AG04450 (cell line): ENCODE results near the gene DYNLT2B. TPM values are rescaled to one million over a fixed set of nuclear protein-coding genes. Genes with fewer than 3 reads are reported as not detected.

Source experiments
- CTCF ChIA-PET: fragments of 300-600, 350-600 bp; formaldehyde crosslinking; extraction: SDS; loops from one replicate; lab custom pipeline; 2022; ENCODE audit warnings: antibody characterized with exemption, inconsistent platforms; lab: Charles Lee
- POLR2A ChIA-PET: fragments of 350-600 bp; formaldehyde crosslinking; extraction: SDS; loops from one replicate; lab custom pipeline; 2021; ENCODE audit warnings: antibody characterized with exemption, inconsistent platforms; lab: Yijun Ruan, JAX
- DNase-seq: peaks from one replicate; pipeline ENCODE4 v3.0.0-alpha.2; 2011; ENCODE audit warnings: low read depth, low spot score
- H3K27ac ChIP-seq: one replicate; pipeline ENCODE4 v1.5.1; 2012; ENCODE audit warnings: low read depth, low read length, control low read depth
- H3K27me3 ChIP-seq: one replicate; pipeline ENCODE4 v1.6.0; 2012; ENCODE audit warnings: low read length; ENCODE audit not compliant: control insufficient read depth, insufficient read depth
- H3K4me3 ChIP-seq: 2 replicates; pipeline ENCODE4 v1.5.1; 2011; ENCODE audit warnings: mild to moderate bottlenecking, low read depth, low read length, control low read depth
- H3K9me3 ChIP-seq: 2 replicates; pipeline ENCODE4 v1.5.1; 2012; ENCODE audit warnings: low read length; ENCODE audit not compliant: control insufficient read depth, insufficient read depth
- CTCF ChIP-seq: IDR thresholded peaks from 2 replicates; pipeline ENCODE4 v1.5.1; 2011; ENCODE audit warnings: low read depth, low read length, control low read depth, inconsistent platforms
- polyA plus RNA-seq: library from polyadenylated mRNA; depleted of rRNA; stranded (reverse); fragments of >200 nt; gene quantifications from 2 replicates; pipeline ENCODE4 v1.2.3, GENCODE V29; 2011

Gene DYNLT2B
- polyA plus RNA-seq, 1 experiment: 9.8 TPM

- no peak for DNase-seq
- Histone ChIP-seq H3K9me3 (no peaks in the 10 kb centered on the region; the same call in 1 of the 2 replicates), H3K27me3 (no peaks in the 10 kb centered on the region), H3K4me3 (no peak overlapping the region), H3K27ac (no peak overlapping the region)
- ChIA-PET CTCF (interaction anchor here (1.0 kb wide), 1 partner anchor 31 kb away, joined by 6 read pairs; no protein-coding TSS in a partner anchor), POLR2A (no interaction called here)
- TF ChIP-seq CTCF: no peak
Measured at GRCh38 chr3:196284396-196284795, 33.6 kb downstream of the DYNLT2B start.

GRCh38 chr3:196281962-196282361 lies 36.1 kb downstream of the DYNLT2B start:
- H3K27ac ChIP-seq: no peak overlapping the region
- no peak for TF ChIP-seq CTCF
- H3K9me3 ChIP-seq: no peaks in the 10 kb centered on the region
- H3K4me3 ChIP-seq: no peak overlapping the region
- ChIA-PET POLR2A (no interaction called here), CTCF (interaction anchor here (3.2 kb wide), 1 partner anchor 28 kb away, joined by 12 read pairs; no protein-coding TSS in a partner anchor)
- no peak for DNase-seq
- no peaks in the 10 kb centered on the region for H3K27me3 ChIP-seq

- POLR2A ChIA-PET: no interaction called here
- CTCF ChIA-PET: interaction anchor here (3.2 kb wide), 1 partner anchor 27 kb away, joined by 12 read pairs; no protein-coding TSS in a partner anchor
- H3K9me3 ChIP-seq: no peaks in the 10 kb centered on the region
Measured at GRCh38 chr3:196280689-196281440, 37.2 kb downstream of the DYNLT2B start.

GRCh38 chr3:196275126-196275525 lies 42.9 kb downstream of the DYNLT2B start:
- Histone ChIP-seq H3K9me3 (peaks cover 14% of the 10 kb centered on the region; the same call in 1 of the 2 replicates), H3K27ac (no peak overlapping the region), H3K4me3 (no peak overlapping the region), H3K27me3 (no peaks in the 10 kb centered on the region)
- ChIA-PET POLR2A (no interaction called here), CTCF (interaction anchor here (1.0 kb wide), 1 partner anchor 21 kb away, joined by 3 read pairs; no protein-coding TSS in a partner anchor)
- TF ChIP-seq CTCF: no peak
- DNase-seq: no peak

More at GRCh38 chr3:196280689-196281440, 37.2 kb downstream of the DYNLT2B start:
- no peak for TF ChIP-seq CTCF
- Histone ChIP-seq H3K27ac (no peak overlapping the region), H3K4me3 (no peak overlapping the region), H3K27me3 (no peaks in the 10 kb centered on the region)
- DNase-seq: no peak

GRCh38 chr3:196274585-196274984 lies 43.5 kb downstream of the DYNLT2B start:
- POLR2A ChIA-PET: no interaction called here
- H3K4me3 ChIP-seq: no peak overlapping the region
- CTCF ChIA-PET: interaction anchor here (1.0 kb wide), 1 partner anchor 21 kb away, joined by 3 read pairs; no protein-coding TSS in a partner anchor
- TF ChIP-seq CTCF: no peak
- no peak for DNase-seq
- H3K27ac ChIP-seq: no peak overlapping the region
- no peaks in the 10 kb centered on the region for H3K27me3 ChIP-seq
- H3K9me3 ChIP-seq: peaks cover 14% of the 10 kb centered on the region; the same call in 1 of the 2 replicates
